Measurements from ENCODE around the gene KRT8.

The KRT8 gene

DNA sequence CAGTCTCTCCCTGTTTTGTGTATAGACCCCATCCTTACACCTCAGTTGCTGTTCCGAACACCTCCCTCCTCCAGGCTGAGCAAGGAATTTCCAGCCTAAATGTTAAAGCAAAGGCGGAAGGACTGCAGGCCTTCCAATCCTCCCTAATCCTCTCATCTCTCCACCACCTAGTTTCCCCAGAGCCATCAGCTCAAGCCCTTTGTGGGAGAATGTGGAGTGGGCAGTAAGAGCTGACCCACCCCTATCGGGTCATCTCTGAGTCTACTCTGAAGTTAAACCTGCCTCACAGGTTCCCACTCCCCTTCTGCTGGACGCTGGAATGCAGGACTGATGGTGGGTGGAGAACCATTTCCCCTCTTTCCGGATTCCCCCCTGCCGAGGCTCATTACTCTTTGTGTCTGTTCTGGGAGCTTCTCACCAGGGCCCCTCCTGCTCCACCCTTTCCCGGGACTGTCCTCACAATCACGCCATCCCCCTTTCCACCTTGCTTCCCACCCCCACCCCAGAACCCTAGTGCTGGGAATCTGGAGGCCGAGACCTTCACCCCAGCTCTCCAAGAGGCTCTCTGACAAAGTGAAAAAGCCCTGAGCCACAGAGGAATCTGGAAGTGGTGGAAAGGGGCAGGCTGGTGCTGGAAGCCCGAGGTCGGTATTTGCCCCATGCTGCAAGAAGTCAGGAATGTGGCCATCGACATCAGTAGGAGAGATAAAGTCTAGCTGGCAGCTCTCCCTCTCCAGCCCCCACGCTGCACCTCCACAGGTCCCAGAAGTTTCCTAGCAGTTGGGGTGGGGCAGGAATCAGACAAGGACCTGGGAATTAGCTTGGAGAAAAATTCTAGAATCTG lies 40.7 kb upstream of the KRT8 start:
- TF ChIP-seq, protein P1, sequence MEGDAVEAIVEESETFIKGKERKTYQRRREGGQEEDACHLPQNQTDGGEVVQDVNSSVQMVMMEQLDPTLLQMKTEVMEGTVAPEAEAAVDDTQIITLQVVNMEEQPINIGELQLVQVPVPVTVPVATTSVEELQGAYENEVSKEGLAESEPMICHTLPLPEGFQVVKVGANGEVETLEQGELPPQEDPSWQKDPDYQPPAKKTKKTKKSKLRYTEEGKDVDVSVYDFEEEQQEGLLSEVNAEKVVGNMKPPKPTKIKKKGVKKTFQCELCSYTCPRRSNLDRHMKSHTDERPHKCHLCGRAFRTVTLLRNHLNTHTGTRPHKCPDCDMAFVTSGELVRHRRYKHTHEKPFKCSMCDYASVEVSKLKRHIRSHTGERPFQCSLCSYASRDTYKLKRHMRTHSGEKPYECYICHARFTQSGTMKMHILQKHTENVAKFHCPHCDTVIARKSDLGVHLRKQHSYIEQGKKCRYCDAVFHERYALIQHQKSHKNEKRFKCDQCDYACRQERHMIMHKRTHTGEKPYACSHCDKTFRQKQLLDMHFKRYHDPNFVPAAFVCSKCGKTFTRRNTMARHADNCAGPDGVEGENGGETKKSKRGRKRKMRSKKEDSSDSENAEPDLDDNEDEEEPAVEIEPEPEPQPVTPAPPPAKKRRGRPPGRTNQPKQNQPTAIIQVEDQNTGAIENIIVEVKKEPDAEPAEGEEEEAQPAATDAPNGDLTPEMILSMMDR (IDR thresholded peaks at IDR 0.05), result no peak
- H3K9me3 ChIP-seq, result no peaks in the 10 kb centered on the region
- no peak overlapping the region for H3K27ac ChIP-seq
- peaks cover 0 to 16% of the 10 kb centered on the region in 2 donors for H3K27me3 ChIP-seq
- intact Hi-C loops (cut with DNase I; ENCODE audit: low total_unique reads), result no loop called here
- no peak overlapping the region for H3K4me3 ChIP-seq
- no peaks in the 10 kb centered on the region for H3K36me3 ChIP-seq
- peaks cover 0 to 11% (median 4%) of the 10 kb centered on the region in 4 donors for H3K4me1 ChIP-seq
- no peak for DNase-seq

DNA sequence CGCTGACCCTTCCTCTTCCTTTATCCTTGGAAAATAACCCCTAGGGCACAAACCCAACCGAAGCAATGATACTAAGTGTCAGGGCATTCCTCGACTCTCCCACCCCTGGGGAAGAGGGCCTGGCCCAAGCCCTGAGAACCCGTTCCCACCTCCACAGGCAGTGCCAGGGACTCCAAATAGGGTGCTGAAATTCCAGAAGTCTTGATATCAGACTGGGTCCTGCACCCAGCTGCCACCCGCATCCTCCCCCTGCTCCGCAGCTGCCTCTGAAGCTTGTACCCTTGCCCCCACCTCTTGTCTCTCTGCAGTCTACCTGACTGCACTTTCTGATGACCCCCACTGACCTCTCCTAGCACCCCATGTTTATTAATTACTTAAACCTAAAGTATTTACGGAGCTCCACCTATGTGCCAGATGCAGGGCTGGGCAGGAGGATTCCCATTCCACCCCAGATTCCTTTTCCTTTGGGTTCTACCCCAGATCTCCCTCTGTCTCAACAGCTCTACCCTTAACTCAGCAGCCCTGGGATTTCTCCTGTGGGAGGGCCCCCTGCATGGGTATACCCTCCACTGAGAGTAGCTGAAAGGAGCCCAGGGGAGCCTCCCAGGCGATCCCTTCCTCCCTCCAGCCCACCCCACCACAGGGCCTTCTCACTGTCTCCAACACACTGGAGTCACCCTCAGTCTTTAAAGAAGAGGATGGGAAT lies 40.0 kb upstream of the KRT8 start:
- intact Hi-C loops (cut with DNase I; ENCODE audit: low total_unique reads), result no loop called here
- Histone ChIP-seq H3K27ac (no peak overlapping the region), H3K9me3 (no peaks in the 10 kb centered on the region), H3K36me3 (no peaks in the 10 kb centered on the region), H3K4me3 (no peak overlapping the region), H3K4me1 (peaks cover 0 to 11% (median 4%) of the 10 kb centered on the region in 4 donors), H3K27me3 (peaks cover 0 to 10% of the 10 kb centered on the region in 2 donors)
- TF ChIP-seq, protein P1 (IDR thresholded peaks at IDR 0.05), result no peak
- no peak for DNase-seq

DNA sequence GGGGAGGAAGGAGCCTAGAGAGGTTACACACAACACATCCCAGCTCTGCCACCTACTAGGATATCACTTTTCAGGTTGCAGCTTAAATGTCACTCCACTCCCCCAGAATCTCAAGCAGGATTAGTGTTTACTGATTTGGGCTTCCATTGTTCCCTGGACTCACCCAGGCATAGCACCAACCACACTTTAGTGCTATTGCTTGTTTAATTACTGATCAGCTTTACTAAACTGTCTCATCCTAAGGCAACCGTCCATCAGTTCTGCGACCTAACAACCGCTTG lies 38.0 kb upstream of the KRT8 start:
- Histone ChIP-seq H3K27ac (no peak overlapping the region), H3K4me1 (no peaks in the 10 kb centered on the region), H3K27me3 (peaks cover 0 to 5% of the 10 kb centered on the region in 2 donors), H3K9me3 (no peaks in the 10 kb centered on the region), H3K4me3 (no peak overlapping the region), H3K36me3 (no peaks in the 10 kb centered on the region)
- DNase-seq, result no peak
- intact Hi-C loops (cut with DNase I; ENCODE audit: low total_unique reads), result no loop called here
- TF ChIP-seq, protein P1 (IDR thresholded peaks at IDR 0.05), result no peak

DNA sequence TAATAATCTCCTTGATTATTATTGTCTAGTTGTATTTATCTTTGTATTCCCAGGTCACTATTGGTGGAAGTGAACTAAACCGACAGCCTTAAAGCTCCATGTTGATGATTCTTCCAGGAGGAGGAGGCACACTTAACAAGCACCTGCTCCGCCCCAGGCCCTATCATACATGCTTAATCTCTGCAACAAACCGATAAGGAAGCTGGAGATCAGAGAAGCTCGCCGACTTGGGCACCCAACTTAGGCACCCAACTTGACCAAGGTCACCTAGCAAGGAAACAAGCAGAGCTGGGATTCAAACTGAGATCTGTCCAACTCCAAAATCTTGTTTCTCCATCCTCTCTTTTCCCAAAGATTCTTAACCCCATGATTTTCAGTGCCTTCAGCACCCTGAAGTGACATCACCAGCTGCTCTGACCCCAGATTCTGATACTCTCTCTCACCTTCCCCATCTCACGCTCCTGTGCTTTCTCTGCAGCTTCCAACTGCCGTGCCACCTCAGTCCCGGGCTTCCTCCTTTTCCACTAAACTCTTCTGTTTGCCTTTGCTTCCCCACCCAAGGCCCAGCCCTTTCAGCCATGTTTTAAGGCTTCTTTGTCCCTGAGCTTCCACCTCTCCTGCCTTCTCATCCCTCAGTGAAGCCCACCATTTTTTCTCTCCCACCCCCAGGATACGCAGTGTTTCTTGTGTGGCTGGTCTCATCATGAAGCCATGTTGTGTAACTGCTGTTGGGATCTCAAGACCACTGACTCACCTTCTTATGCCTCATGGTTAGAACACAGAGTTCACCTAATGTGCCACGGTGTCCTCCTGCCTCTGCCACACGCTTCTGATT lies 37.4 kb upstream of the KRT8 start:
- TF ChIP-seq, protein P1 (IDR thresholded peaks at IDR 0.05), result no peak
- no peaks in the 10 kb centered on the region for H3K4me1 ChIP-seq
- intact Hi-C loops (cut with DNase I; ENCODE audit: low total_unique reads), result no loop called here
- no peak for DNase-seq
- H3K4me3 ChIP-seq, result no peak overlapping the region
- H3K9me3 ChIP-seq, result no peaks in the 10 kb centered on the region
- no peak overlapping the region for H3K27ac ChIP-seq
- H3K36me3 ChIP-seq, result no peaks in the 10 kb centered on the region
- H3K27me3 ChIP-seq, result peaks cover 0 to 5% of the 10 kb centered on the region in 2 donors

DNA sequence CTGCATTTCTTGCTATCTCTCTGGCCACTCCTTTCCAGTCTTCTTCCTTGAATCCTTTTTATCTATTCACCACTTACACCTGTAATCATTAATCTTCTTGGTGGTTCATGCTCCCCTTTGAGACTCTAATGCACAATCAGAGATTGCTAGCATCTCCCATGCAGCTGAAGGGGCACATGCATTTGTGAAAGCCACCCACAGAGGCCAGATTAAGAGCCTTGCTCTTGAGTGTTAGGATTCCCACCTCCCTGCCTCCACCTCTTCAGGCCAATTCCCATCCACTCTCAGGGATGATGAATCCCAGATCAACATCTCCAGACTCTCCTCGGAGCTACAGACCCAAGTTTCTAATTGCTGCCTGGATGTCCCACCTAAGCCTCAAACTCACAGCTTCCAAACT lies 24.7 kb upstream of the KRT8 start:
- DNase-seq, result no peak
- no peaks in the 10 kb centered on the region for H3K36me3 ChIP-seq
- intact Hi-C loops (cut with DNase I; ENCODE audit: low total_unique reads), result no loop called here
- H3K27ac ChIP-seq, result no peak overlapping the region
- H3K9me3 ChIP-seq, result no peaks in the 10 kb centered on the region
- TF ChIP-seq, protein P1 (IDR thresholded peaks at IDR 0.05), result no peak
- H3K27me3 ChIP-seq, result no peaks in the 10 kb centered on the region
- no peak overlapping the region for H3K4me3 ChIP-seq
- peaks cover 0 to 37% (median 24%) of the 10 kb centered on the region in 4 donors for H3K4me1 ChIP-seq

Measured in tibial artery (tissue), 4 donors.